GM18498 (cell line): ENCODE measurements around the gene PLXNA4.

Experiments used
- ATAC-seq: cut with Tn5 transposase; IDR thresholded peaks from one replicate; pipeline ENCODE4 v1.9.1; 2021; ENCODE audit warnings: mild to moderate bottlenecking, moderate library complexity; ENCODE audit not compliant: unreplicated experiment

The PLXNA4 gene

DNA sequence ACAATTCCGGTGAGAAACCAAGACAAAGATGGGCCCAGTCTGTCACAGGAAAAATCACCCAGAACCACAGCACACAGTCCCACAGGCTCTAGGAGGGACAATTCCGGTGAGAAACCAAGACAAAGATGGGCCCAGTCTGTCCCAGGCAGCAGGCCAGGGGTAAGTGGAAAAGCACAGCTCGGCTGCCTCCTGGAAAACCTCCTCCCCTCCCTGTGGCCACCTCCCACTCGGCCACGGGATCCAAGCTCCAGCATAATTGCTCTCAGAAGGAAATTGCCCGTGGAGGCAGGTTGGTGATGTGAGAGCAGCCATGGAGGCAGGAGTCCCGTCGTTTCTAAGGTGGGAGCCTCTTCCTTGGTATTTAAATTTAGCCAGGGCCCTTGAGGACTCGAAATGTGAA, 95.7 kb downstream of the PLXNA4 start:
- ATAC-seq, result no peak

DNA sequence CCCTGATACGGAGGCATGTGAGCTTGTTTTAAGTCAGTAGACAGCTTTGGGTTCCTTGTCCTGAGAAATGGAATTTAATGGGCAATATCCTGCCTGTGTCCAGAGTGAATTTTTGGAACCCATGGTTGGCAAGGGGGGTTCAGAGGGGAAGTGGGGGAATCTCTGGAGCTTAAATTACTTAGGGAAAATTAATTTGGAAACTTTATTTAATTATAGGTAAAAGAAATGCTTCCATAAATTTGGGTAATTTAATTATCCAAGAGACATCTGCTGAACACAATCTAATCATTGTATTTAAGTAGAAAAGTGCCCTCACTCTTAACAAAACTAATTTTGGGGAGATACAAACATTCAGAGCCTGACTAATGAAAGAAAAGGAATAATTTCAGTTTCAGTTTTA, 99.7 kb downstream of the PLXNA4 start:
- ATAC-seq, result no peak

GRCh38 chr7:132475669-132476116, 100.6 kb downstream of the PLXNA4 start:
- no peak for ATAC-seq

- no peak for ATAC-seq
Observed at GRCh38 chr7:132475037-132475668, 101.1 kb downstream of the PLXNA4 start.

GRCh38 chr7:132472463-132473120, 103.7 kb downstream of the PLXNA4 start:
- no peak for ATAC-seq

GRCh38 chr7:132471515-132471914, 104.8 kb downstream of the PLXNA4 start:
- ATAC-seq, result no peak

GRCh38 chr7:132469681-132470080, 106.6 kb downstream of the PLXNA4 start:
- ATAC-seq, result no peak

DNA sequence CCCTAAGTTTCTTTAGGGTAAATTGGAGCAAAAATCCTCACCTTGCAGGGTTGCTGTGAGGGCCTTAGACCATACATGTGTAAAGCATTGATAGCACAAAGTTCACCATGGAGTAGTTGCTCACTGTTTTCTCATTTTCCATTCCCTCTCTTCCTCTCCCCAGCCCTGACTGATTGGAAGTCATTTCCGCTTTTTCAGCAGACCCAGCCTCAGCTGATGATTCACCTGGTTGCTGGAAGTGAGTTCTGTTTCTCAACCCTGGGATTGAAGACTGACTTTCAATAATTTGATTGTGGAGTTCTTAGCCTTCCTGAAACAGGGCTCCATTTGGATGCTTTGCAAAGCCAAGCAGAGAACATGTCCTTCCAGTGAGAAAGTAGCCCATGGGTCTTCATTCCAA, 107.0 kb downstream of the PLXNA4 start:
- no peak for ATAC-seq

DNA sequence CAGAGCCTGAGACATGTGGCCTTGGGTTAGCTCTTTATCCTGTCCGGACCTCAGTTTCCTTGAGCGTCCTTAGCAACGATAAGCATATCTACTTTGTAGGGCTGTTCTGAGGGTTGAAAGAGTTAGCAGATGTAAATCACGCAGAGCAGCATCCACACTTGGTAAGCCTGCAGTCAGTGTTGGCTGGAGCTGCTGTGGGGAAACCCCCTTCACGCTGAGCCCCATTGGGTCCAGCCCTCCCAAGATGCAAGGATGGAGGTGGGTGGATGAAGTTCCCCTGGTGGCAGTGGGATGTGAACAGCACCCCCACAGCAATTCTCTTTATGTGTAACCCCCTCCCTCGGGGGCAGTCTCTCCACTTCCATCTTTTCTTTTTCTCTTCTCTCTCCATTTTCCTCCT, 109.9 kb downstream of the PLXNA4 start:
- no peak for ATAC-seq

DNA sequence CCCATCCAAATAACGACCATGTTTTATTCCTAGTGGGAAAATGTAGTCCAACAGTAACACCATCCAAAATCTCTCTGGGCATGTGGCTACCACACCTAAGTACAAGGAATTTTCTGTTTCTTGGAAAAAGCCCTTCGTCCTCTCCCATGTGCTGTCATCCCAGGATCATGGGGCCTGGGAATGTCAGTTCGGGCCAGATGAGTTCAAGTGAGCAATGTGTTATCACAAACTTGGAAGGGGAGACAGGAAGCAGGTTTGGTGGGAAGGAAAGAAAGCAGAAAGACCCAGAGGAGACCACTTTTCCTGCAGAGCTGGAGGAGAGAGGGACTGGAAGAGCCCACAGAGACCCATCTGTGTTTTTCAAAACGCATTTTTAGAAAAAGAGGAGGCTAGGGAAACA, 110.8 kb downstream of the PLXNA4 start:
- no peak for ATAC-seq

- ATAC-seq, result no peak
Observed at GRCh38 chr7:132464740-132465139, 111.5 kb downstream of the PLXNA4 start.

DNA sequence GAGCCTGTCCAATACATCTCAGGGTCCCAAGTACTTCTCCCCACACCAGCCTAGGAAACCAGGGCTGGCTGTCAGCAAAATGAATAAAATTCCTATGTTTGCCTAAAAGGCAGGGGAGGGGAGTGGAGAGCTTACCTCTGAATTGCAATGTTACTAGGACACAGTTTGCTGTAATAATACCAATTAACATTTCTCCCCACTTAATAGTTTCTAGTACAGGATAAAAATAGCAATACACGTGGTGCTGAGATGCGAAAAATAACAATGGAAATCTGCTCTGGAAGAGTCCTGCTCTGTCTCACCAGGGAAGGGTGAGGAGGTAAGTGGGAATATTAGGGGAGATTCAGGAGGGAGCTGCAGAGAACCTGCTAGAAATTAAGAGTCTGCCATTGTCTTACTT, 112.3 kb downstream of the PLXNA4 start:
- ATAC-seq, result no peak

DNA sequence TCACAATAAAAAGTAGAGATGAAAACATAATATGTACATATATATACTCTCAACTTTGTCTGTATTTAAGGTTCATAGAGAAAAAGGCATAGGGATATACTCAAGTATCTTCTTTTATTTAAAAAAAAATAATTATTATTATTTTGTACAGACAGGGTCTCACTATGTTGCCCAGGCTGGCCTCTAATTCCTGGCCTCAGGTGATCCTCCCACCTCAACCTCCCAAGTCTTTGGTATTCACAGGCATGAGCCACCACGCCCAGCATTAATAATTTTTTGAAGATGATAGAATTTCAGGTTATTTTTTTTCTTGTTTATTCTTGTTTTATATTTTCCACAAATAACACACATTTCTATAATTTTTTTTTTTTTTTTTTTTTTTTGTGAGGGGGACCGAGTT, 113.8 kb downstream of the PLXNA4 start:
- no peak for ATAC-seq

GRCh38 chr7:132461032-132461592, 115.2 kb downstream of the PLXNA4 start:
- ATAC-seq, result no peak

DNA sequence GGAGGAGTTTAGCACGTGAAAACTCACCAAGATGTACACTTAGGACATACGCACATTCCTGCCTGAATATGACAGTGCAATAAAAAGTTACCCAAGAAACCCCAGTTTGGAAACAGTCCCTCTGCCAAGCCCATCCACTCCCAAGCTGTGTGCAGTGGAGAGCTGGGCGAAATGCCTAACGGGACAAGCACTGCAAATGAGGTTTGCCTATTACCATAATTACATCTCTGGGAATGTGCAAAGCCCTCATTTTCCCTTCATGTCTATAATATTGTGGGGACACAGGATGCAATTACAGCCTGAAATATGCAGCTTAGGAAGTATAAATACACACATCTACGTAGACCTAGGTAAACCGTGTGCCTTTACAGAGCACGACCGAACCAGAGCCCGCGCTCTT, 117.5 kb downstream of the PLXNA4 start:
- ATAC-seq, result no peak

DNA sequence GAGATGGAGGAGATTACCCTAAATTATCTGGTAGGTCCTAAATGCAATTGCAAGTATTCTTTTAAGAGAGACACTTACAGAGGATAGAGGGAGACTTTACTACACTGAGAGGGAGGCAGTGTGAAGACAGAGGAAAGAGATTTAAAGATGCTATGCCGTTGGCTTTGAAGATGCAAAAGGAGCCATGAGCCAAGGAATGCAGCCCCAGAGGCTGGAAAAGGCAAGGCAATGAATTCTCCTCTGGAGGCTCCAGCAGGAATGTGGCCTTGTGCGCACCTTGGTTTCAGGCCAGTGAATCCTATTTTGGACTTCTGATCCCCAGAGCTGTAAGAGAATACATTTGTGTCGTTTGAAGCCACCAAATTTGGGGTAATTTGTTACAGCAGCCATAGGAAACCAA, 118.6 kb downstream of the PLXNA4 start:
- no peak for ATAC-seq

DNA sequence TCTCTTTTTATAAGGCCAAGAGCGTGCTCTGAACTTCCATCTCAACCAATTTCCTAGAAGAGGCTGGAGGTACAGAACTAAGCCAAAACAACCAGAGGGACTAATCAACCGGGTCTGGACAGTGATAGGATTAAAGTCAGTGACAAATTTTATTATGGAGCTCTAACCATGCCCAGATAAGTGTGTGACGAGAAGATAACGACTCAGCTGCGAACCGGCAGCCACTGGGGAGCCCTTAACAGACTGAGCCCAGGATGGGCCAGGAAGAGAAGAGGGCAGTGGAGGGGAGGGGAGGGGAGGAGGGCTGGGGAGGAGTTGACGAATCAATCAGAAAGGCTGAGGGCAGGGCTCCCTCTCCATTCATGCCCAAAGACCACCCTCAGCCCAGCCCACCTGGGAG, 119.9 kb downstream of the PLXNA4 start:
- no peak for ATAC-seq

DNA sequence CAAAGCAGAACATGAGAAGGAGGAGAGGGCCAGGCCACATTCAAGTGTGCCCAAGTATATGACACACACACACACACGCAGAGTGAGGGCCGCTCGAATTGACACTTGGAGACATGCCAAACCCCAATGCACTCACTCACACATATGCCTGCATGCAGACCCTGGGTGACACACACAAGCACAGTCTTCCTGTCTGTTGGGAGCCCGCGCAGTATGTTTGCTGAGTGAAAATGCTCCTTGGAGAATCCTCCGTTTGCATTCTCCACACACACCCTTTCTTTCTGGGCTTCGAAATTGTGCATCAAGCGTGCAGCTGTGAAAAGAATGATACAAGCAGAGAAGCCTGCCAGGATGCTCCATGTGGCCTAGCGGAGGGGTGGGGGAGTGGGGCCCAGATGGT, 120.9 kb downstream of the PLXNA4 start:
- no peak for ATAC-seq

GRCh38 chr7:132453826-132454225, 122.4 kb downstream of the PLXNA4 start:
- ATAC-seq, result no peak

DNA sequence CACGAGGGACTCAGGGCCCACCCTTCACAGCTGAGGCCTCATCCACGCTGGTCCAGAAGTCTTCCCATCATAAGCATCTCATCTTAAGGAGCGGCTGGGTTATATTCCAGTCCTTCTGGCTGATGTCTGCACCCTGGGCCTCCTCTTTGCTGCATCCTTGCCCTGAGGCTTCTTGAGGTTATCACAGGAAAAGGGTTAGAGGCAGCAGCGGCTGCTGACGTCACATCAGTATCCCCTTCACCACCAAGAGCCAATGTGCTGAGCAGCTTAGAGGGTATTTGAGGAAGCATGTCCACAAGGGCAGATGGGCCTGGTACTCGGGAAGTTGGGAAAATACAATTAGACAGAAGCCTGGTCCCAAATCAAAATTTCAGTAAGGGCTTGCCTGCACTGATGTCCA, 125.1 kb downstream of the PLXNA4 start:
- ATAC-seq, result no peak

DNA sequence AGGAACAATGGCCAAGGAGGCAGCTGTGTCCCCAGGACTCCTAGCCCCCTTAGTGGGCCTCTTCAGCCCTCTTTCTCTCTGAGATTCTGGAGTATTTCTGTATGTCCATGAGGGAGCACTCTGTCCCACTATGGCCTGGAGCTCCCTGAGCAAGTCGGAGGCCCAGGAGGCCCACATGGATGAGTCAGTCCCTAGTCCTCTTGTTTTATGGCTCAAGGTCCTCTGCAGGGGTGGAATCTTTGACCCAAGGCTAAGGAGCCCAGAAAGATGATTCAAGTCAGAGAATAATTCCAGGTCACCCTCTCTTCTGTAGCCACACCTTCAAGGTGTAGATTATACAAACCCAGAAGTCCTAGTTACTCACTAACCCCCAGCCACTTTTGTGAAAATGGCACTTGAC, 125.6 kb downstream of the PLXNA4 start:
- ATAC-seq, result no peak

GRCh38 chr7:132450188-132450587, 126.1 kb downstream of the PLXNA4 start:
- no peak for ATAC-seq
